Epithelial cell of alveolus of lung (primary cell): ENCODE data around the gene CCDC198. TPM values are rescaled to one million over a fixed set of nuclear protein-coding genes. Genes with fewer than 3 reads are reported as not detected.

ENCODE experiments used
- total RNA-seq: library from RNA; depleted of rRNA; stranded (reverse); fragments of >200 nt; gene quantifications from 2 replicates; pipeline ENCODE4 v1.2.1, GENCODE V29; 2015

CCDC198 gene
- not detected in 2 replicates for total RNA-seq

GRCh38 chr14:57493467-57494181, at the start of gene CCDC198:
TSS of gene CCDC198 (minus strand) at chr14:57493857. CDS start at chr14:57493715, 142 bp downstream.

Other genes starting within 250 kb of the CCDC198 start
- 23.7 and 38.0 TPM in 2 replicates for gene EXOC5, start 225.0 kb downstream of the CCDC198 start, total RNA-seq
- 15.3 and 16.8 TPM in 2 replicates for gene AP5M1, start 224.9 kb downstream of the CCDC198 start, total RNA-seq
- 9.6 and 11.6 TPM in 2 replicates for gene NAA30, start 103.3 kb downstream of the CCDC198 start, total RNA-seq